ENCODE data around the gene ISYNA1. TPM values are rescaled to one million over a fixed set of nuclear protein-coding genes. Genes with fewer than 3 reads are reported as not detected.

Gene ISYNA1
- polyA plus RNA-seq, 1 experiment: 27.0 TPM

DNA sequence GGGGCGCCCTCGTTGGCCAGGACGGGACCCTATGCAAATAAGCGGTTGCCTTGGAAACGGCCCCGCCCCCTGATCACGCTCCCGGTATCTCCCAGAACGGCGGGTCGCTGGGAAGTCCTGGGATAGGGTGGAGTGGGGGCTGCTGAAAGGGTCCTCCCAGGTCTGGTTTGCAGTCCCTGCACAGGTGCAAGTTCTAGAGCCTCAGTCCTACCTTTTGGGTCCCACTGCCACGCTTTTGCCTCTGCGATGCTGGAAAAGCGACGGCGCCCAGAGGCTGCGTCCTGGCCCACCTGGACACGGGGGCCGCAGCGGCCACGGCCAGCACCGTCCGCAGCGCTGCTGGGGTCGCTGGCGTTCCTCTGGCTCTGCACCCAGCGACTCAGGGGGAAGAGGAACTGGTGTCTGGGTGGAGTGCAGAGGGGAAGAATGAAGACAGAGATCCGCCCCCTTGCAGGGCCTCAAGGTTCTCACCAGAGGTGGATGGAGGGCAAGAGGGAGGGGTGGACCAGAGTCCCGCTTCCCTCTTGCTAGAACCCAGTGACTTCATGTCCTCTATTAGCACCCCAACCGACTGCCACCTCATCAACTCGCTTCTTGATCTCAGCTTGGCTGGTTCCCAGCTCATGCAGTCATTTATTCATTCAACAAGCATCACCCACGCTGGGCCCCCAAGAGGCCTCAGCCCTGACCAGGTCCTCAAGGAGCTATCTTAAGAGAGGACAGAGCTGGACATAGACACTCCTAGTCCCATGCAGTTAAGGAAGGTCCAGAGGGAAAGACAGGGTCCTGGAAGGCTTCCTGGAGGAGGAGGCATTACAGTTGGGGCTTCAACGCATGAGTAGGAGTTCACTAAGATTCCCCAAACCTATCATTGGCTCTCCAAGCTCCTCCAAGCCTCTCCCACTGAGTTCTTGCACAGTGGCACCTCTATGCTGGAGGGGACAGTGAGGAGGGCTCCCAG, 40.4 kb downstream of the ISYNA1 start, which contains the start of gene LRRC25:
TSS of gene LRRC25 (minus strand) at position 381 of the 961 bp plus-strand sequence. CDS start 659 bp downstream, outside the sequence.
- POLR2A ChIA-PET: no interaction called here
- CTCF ChIA-PET: interaction anchor here (0.9 to 6.6 kb wide), 3 partner anchors 11 to 53 kb away, joined by 3 to 68 read pairs (median 3); partner anchors contain the start of gene GDF15
- Histone ChIP-seq H3K36me3 (ENCODE audit: control insufficient read depth, insufficient read depth, low read length) (no peaks in the 10 kb centered on the region), H3K4me3 (ENCODE audit: low read depth, low read length) (no peak within 1 kb of the TSS), H3K27me3 (ENCODE audit: control insufficient read depth, insufficient read depth, low read length) (no peaks in the 10 kb centered on the region)
- no peak for DNase-seq (ENCODE audit: low read depth)
- TF ChIP-seq, protein P1, sequence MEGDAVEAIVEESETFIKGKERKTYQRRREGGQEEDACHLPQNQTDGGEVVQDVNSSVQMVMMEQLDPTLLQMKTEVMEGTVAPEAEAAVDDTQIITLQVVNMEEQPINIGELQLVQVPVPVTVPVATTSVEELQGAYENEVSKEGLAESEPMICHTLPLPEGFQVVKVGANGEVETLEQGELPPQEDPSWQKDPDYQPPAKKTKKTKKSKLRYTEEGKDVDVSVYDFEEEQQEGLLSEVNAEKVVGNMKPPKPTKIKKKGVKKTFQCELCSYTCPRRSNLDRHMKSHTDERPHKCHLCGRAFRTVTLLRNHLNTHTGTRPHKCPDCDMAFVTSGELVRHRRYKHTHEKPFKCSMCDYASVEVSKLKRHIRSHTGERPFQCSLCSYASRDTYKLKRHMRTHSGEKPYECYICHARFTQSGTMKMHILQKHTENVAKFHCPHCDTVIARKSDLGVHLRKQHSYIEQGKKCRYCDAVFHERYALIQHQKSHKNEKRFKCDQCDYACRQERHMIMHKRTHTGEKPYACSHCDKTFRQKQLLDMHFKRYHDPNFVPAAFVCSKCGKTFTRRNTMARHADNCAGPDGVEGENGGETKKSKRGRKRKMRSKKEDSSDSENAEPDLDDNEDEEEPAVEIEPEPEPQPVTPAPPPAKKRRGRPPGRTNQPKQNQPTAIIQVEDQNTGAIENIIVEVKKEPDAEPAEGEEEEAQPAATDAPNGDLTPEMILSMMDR (IDR thresholded peaks at IDR 0.05; ENCODE audit: insufficient read depth, low read depth, low read length): no peak

DNA sequence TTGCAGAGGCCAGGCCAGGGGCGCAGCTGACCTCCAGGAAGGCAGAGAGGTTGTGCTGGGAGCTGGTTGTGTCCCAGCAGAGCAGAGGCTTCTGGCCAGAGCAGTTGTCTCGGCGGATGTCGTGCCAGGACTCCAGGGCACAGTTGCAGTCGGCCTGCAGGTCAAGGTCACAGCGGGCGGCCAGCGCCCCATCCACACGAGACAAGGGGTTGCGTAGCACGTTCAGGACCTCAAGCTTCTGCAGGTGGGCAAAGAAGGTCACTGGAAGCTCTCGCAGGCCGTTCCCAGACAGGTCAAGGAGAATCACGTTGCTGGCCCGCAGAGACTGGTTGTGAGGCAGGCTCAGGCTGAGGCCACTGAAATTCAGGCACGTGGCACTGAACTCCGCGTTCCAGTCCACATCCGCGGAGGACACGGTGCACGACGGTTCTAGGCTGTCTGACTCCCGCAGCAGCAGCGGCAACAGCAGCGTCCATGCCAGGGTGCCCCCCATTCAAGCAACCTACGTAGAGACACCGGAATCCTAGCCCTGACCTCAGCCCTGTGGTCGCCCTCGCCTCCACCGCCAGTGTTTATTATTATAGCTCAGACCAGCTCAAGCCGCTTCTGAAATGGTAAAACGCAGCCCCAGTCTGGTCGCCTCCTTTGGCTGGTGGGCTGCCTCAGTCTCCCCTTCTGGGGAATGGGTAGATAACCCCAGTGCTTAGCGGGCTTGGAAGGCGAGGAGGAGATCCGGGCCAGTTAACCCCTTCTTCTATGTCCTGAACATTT, 41.3 kb downstream of the ISYNA1 start:
- H3K4me3 ChIP-seq (ENCODE audit: low read depth, low read length): no peak overlapping the region
- no peaks in the 10 kb centered on the region for H3K27me3 ChIP-seq (ENCODE audit: control insufficient read depth, insufficient read depth, low read length)
- DNase-seq (ENCODE audit: low read depth): no peak
- ChIA-PET CTCF (interaction anchor here (0.6 to 6.6 kb wide), 3 partner anchors 10 to 52 kb away, joined by 3 to 68 read pairs (median 3); partner anchors contain the start of gene GDF15), POLR2A (no interaction called here)
- TF ChIP-seq, protein P1 (IDR thresholded peaks at IDR 0.05; ENCODE audit: insufficient read depth, low read depth, low read length): no peak
- no peaks in the 10 kb centered on the region for H3K36me3 ChIP-seq (ENCODE audit: control insufficient read depth, insufficient read depth, low read length)

DNA sequence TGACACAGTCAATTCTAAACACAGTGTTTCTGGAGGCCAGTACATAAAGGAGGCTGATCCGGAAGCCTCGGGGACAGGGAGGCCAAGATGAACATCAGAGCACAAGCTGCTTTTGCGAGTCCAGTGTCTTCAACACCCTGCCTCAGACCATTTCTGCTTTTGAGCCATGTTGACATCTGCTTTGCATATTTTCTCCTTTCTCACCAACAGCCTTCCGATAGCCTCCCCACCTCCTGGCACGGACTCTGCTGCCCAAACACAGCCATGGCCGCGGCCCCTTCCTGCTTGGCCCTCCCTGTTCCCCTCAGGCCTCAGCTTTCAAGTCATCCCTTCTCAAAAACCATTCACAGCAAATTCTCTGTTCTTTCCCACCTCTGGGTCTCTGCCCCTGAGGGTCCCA, 44.1 kb downstream of the ISYNA1 start:
- no peak for DNase-seq (ENCODE audit: low read depth)
- CTCF ChIA-PET: interaction anchor here (1.1 to 5.3 kb wide), 3 partner anchors 17 to 45 kb away, joined by 3 to 33 read pairs (median 3); no protein-coding TSS in a partner anchor
- Histone ChIP-seq H3K4me3 (ENCODE audit: low read depth, low read length) (no peak overlapping the region), H3K27me3 (ENCODE audit: control insufficient read depth, insufficient read depth, low read length) (no peaks in the 10 kb centered on the region), H3K36me3 (ENCODE audit: control insufficient read depth, insufficient read depth, low read length) (peaks cover 8% of the 10 kb centered on the region)
- TF ChIP-seq, protein P1 (IDR thresholded peaks at IDR 0.05; ENCODE audit: insufficient read depth, low read depth, low read length): no peak
- POLR2A ChIA-PET: no interaction called here

DNA sequence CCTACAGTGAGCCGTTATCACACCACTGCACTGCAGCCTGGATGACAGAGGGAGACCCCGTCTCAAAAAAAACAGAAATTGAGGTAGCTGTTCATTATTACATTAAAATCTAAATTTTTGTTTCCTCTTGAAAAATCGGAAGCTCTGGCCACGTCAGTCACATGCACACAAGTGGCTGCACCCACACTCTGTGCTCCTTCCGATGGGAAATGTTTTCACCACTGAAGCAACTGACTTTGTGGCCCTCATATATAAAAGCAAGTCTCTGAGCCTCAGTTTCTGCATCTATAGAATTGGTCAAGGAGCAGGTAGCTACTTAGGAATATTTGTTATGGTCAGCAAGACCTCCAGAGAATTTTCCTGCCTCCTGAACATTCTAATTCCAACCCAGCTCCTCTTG, 45.0 kb downstream of the ISYNA1 start:
- no peak for DNase-seq (ENCODE audit: low read depth)
- TF ChIP-seq, protein P1 (IDR thresholded peaks at IDR 0.05; ENCODE audit: insufficient read depth, low read depth, low read length): no peak
- ChIA-PET POLR2A (no interaction called here), CTCF (interaction anchor here (0.8 to 5.3 kb wide), 4 partner anchors 18 to 44 kb away, joined by 3 to 33 read pairs (median 3); no protein-coding TSS in a partner anchor)
- Histone ChIP-seq H3K4me3 (ENCODE audit: low read depth, low read length) (no peak overlapping the region), H3K36me3 (ENCODE audit: control insufficient read depth, insufficient read depth, low read length) (peaks cover 16% of the 10 kb centered on the region), H3K27me3 (ENCODE audit: control insufficient read depth, insufficient read depth, low read length) (no peaks in the 10 kb centered on the region)
